OCI-LY3 (cell line): ENCODE data around the gene KCNIP1.

ENCODE experiments used
- EZH2phosphoT487 ChIP-seq: fragments of 200-600 bp; shearing (Covaris generic); IDR thresholded peaks from 2 replicates; pipeline ENCODE4 v1.6.1; 2018; ENCODE audit warnings: antibody characterized with exemption, mixed run types, low read depth
- TF ChIP-seq, protein P1 (sequence below): fragments of 200-600, 300-600 bp; sonication (generic); IDR thresholded peaks from 2 replicates; pipeline ENCODE4 v1.5.1; 2014; ENCODE audit warnings: antibody characterized with exemption, low read length, low read depth

DNA sequence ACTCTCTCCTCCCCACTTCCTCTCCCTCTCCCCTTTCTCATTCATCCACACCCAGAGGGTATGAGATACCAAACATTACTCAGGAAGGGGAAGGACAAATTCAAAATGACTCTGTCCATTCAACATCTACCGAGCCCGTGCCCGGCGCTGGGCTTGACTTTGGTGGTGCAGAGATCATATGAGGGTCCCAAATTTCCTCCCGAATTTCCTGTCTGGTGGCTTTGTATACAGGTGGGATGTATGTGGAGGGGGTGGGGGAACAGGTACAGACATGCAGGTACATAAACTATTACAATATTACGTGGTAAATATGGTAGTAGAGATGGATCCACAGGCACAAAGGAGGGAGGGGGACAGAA is 257.9 kb downstream of the KCNIP1 start:
- no peak for TF ChIP-seq EZH2phosphoT487
- TF ChIP-seq, protein P1, sequence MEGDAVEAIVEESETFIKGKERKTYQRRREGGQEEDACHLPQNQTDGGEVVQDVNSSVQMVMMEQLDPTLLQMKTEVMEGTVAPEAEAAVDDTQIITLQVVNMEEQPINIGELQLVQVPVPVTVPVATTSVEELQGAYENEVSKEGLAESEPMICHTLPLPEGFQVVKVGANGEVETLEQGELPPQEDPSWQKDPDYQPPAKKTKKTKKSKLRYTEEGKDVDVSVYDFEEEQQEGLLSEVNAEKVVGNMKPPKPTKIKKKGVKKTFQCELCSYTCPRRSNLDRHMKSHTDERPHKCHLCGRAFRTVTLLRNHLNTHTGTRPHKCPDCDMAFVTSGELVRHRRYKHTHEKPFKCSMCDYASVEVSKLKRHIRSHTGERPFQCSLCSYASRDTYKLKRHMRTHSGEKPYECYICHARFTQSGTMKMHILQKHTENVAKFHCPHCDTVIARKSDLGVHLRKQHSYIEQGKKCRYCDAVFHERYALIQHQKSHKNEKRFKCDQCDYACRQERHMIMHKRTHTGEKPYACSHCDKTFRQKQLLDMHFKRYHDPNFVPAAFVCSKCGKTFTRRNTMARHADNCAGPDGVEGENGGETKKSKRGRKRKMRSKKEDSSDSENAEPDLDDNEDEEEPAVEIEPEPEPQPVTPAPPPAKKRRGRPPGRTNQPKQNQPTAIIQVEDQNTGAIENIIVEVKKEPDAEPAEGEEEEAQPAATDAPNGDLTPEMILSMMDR: no peak
